K562 (cell line): ENCODE results near the gene MIP. TPM values are rescaled to one million over a fixed set of nuclear protein-coding genes. Genes with fewer than 3 reads are reported as not detected.
A peak's percentile ranks its signal among the peaks of the same experiment; 100 is the strongest.

Experiments used
- ATF2 ChIP-seq: sonication (generic); formaldehyde crosslinking; IDR thresholded peaks from 2 replicates; pipeline ENCODE4 v1.8.1; 2022; ENCODE audit warnings: missing genetic modification reagents
- BRD4 ChIP-seq: fragments of 200-600 bp; sonication (generic); IDR thresholded peaks from 2 replicates; pipeline ENCODE4 v1.6.1; 2017; ENCODE audit warnings: inconsistent platforms
- CCNT2 ChIP-seq: IDR thresholded peaks from 2 replicates; pipeline ENCODE4 v1.6.1; 2011; ENCODE audit warnings: borderline replicate concordance, low read depth, mild to moderate bottlenecking, moderate library complexity, mixed read lengths, low read length; ENCODE audit not compliant: insufficient read length; ENCODE audit errors: extremely low read depth
- E2F8 ChIP-seq: fragments of 450-650 bp; IDR thresholded peaks from 2 replicates; pipeline ENCODE4 v1.7.1; 2018; ENCODE audit warnings: mild to moderate bottlenecking, low read depth; ENCODE audit not compliant: partially characterized antibody
- EP300 ChIP-seq: IDR thresholded peaks from 2 replicates; pipeline ENCODE4 v1.6.1; 2012; ENCODE audit warnings: low read length, improper control_type of control experiment
- PHF20 ChIP-seq: fragments of 450-650 bp; IDR thresholded peaks from 2 replicates; pipeline ENCODE4 v1.6.1; 2018; ENCODE audit not compliant: partially characterized antibody
- PHTF2 ChIP-seq: fragments of 250-450 bp; sonication (Bioruptor Pico); IDR thresholded peaks from 2 replicates; pipeline ENCODE4 v1.5.0; 2021; ENCODE audit warnings: mild to moderate bottlenecking
- PURB ChIP-seq: sonication (generic); formaldehyde crosslinking; IDR thresholded peaks from 2 replicates; pipeline ENCODE4 v1.9.0; 2021; ENCODE audit warnings: low read depth, mild to moderate bottlenecking, missing genetic modification reagents
- SIN3A ChIP-seq, 2 experiments: fragments of 150-350 bp in 1 of 2; IDR thresholded peaks; 2 replicates each; pipeline ENCODE4 v1.6.1; 2011 to 2016; ENCODE audit warnings: borderline replicate concordance in 2 of 2, low read depth in 2 of 2, low read length in 2 of 2, mild to moderate bottlenecking in 2 of 2, moderate library complexity in 2 of 2; ENCODE audit not compliant: control insufficient read depth in 1 of 2
- SMARCE1 ChIP-seq: fragments of 450-650 bp; IDR thresholded peaks from 2 replicates; pipeline ENCODE4 v1.7.1; 2016; ENCODE audit warnings: mild to moderate bottlenecking
- SRF ChIP-seq, 2 experiments: fragments of 250-450, 450-650 bp in 1 of 2; sonication (Bioruptor Pico) in 1 of 2; sonication (generic) in 1 of 2; formaldehyde crosslinking; IDR thresholded peaks; 2 replicates each; pipeline versions ENCODE4 v1.5.0 to v1.5.1; 2020 to 2022; ENCODE audit warnings: mild to moderate bottlenecking in 1 of 2, missing genetic modification reagents in 1 of 2
- THRA ChIP-seq: fragments of 450-650 bp; IDR thresholded peaks from 2 replicates; pipeline ENCODE4 v1.6.1; 2017; ENCODE audit warnings: mild to moderate bottlenecking, moderate library complexity
- ZNF609 ChIP-seq: sonication (generic); formaldehyde crosslinking; IDR thresholded peaks from 2 replicates; pipeline ENCODE4 v1.8.1; 2023; ENCODE audit warnings: missing genetic modification reagents, mild to moderate bottlenecking, borderline replicate concordance
- ZNF644 ChIP-seq: fragments of 200-800 bp; sonication (Bioruptor generic); IDR thresholded peaks from 2 replicates; pipeline ENCODE4 v1.6.1; 2016; ENCODE audit warnings: low read depth, missing genetic modification characterization, missing compliant biosample characterization
- ZNF77 ChIP-seq: fragments of 250-450 bp; sonication (Bioruptor Pico); IDR thresholded peaks from 2 replicates; pipeline ENCODE4 v1.5.0; 2020
- ZNF785 ChIP-seq: fragments of 250-450 bp; sonication (Bioruptor Pico); IDR thresholded peaks from 2 replicates; pipeline ENCODE4 v1.4.0; 2020; ENCODE audit warnings: mild to moderate bottlenecking
- polyA plus RNA-seq, 8 experiments: library from polyadenylated mRNA; depleted of rRNA in 4 of 8; stranded (reverse) in 5 of 8; unstranded in 3 of 8; fragments of >200 nt; fragmentation: Nextera tagmentation in 2 of 8; fragmentation: Illumina TruSeq in 1 of 8; extraction: Ambion mirVana in 2 of 8; extraction: Trizol in 1 of 8; gene quantifications; 2 replicates each; pipeline versions ENCODE4 v1.2.1 to v1.2.3, GENCODE V29; 2011 to 2014; ENCODE audit warnings: inconsistent platforms in 1 of 8, missing spikeins in 1 of 8
- total RNA-seq, 7 experiments: library from RNA; depleted of rRNA in 6 of 7; stranded (reverse); fragments of >200 nt in 6 of 7; fragmentation: Illumina TruSeq in 2 of 7; extraction: Trizol in 2 of 7; gene quantifications; 2 replicates each; pipeline versions ENCODE4 v1.2.1 to v1.2.3, GENCODE V29; 2011 to 2021; ENCODE audit warnings: low replicate concordance in 1 of 7

The MIP gene
- total and polyA plus RNA-seq, 9 of the 15 experiments (the other 6 are each of a cell fraction or from before 2014, with no cell fraction given) = 0.09 to 0.36 (median 0.19) TPM; not detected in 5

- TF ChIP-seq E2F8 (no peak), PURB (CRISPR knock-in tag) (no peak), ZNF644 (tag) (peak; percentile 23; the same call in 1 of the 2 replicates), BRD4 (peak; percentile 80; the same call in 1 of the 2 replicates), CCNT2 (peak; percentile 86), EP300 (no peak), SMARCE1 (peak; percentile 11; the same call in 1 of the 2 replicates), PHTF2 (CRISPR knock-in tag) (no peak), ZNF77 (CRISPR knock-in tag) (no peak), PHF20 (peak; percentile 94), ZNF609 (no peak), THRA (no peak), ATF2 (no peak), SRF (CRISPR knock-in tag; IDR thresholded peaks at IDR 0.05) (peak in 1 of 2 experiments; percentile 58; a peak in 2 of 4 replicates), ZNF785 (no peak), SIN3A (IDR thresholded peaks at IDR 0.05; ENCODE audit: borderline replicate concordance in 2 of 2, control insufficient read depth in 1 of 2, low read depth in 2 of 2, low read length in 2 of 2) (peak; percentile 97 to 98)
Measured at GRCh38 chr12:56468216-56469006, 14.0 kb upstream of the MIP start, which contains the start of gene SPRYD4 (continued).
